ENCODE measurements around the gene CSDE1. TPM values are rescaled to one million over a fixed set of nuclear protein-coding genes. Genes with fewer than 3 reads are reported as not detected.

CSDE1 gene
- total RNA-seq, 1 donor from 2014 or later: 1,775 TPM

- DNase-seq (ENCODE audit: low read depth): no peak
Observed at GRCh38 chr1:114668373-114668772, 89.4 kb downstream of the CSDE1 start.

- DNase-seq (ENCODE audit: low read depth): no peak
Observed at GRCh38 chr1:114666954-114667353, 90.8 kb downstream of the CSDE1 start.

Other genes starting within 250 kb of the CSDE1 start
- 19.1 and 29.4 TPM in 2 replicates for gene TRIM33, start 246.8 kb downstream of the CSDE1 start, total RNA-seq
- gene BCAS2, start 176.4 kb downstream of the CSDE1 start, total RNA-seq: 31.1 and 35.1 TPM in 2 replicates
- 11.3 and 17.1 TPM in 2 replicates for gene DENND2C, start 87.9 kb downstream of the CSDE1 start, total RNA-seq
- 8.1 and 13.6 TPM in 2 replicates for gene AMPD1, start 62.4 kb downstream of the CSDE1 start, total RNA-seq
- gene NRAS, start 41.2 kb downstream of the CSDE1 start, total RNA-seq: 57.6 and 70.7 TPM in 2 replicates
- 26.7 and 43.4 TPM in 2 replicates for gene SIKE1, start 22.7 kb upstream of the CSDE1 start, total RNA-seq
- gene SYCP1, start 96.9 kb upstream of the CSDE1 start, total RNA-seq: not detected in 2 replicates